MM.1S (cell line): ENCODE results near the gene CIDEC.
"Not testable (repeated sequence)": the region's sequence is repeated elsewhere in the genome, so short reads cannot be mapped to it uniquely, and the experiment has no call there.

ENCODE experiments used
- CTCF ChIP-seq: fragments of 300-600 bp; sonication (generic); IDR thresholded peaks from 2 replicates; pipeline ENCODE4 v1.5.1; 2016; ENCODE audit warnings: antibody characterized with exemption, low read length, mixed read lengths
- EZH2 ChIP-seq: fragments of 300-600 bp; sonication (generic); optimal IDR thresholded peaks from 2 replicates; pipeline ENCODE3; 2017; ENCODE audit warnings: low read depth, mild to moderate bottlenecking, antibody characterized with exemption, low read length, mixed read lengths
- EZH2phosphoT487 ChIP-seq: fragments of 300-600 bp; sonication (generic); IDR thresholded peaks from 2 replicates; pipeline ENCODE4 v1.6.1; 2018; ENCODE audit warnings: antibody characterized with exemption, low read length

- TF ChIP-seq EZH2phosphoT487, CTCF, EZH2: not testable (repeated sequence)
Observed at GRCh38 chr3:9851383-9851782, 28.7 kb downstream of the CIDEC start.
